Ovary (tissue), 3 donors: ENCODE data around the gene POM121L2.

Experiments used
- CTCF ChIP-seq, 3 donors: fragments of 450-650 bp in 2 of 3; fragments of 200-600 bp in 1 of 3; IDR thresholded peaks; one replicate each; pipeline versions ENCODE4 v1.5.1 to v1.8.0; 2016 to 2022; ENCODE audit warnings: antibody characterized with exemption in 3 of 3, mild to moderate bottlenecking in 1 of 3
- EP300 ChIP-seq: sonication (generic); formaldehyde crosslinking; IDR thresholded peaks from one replicate; pipeline ENCODE4 v1.6.1; 2017; ENCODE audit warnings: antibody characterized with exemption
- POLR2A ChIP-seq: fragments of 450-650 bp; IDR thresholded peaks from one replicate; pipeline ENCODE4 v1.6.1; 2017; ENCODE audit warnings: antibody characterized with exemption, mild to moderate bottlenecking, moderate library complexity
- donor health status: DM: no; HTN: no; CAD: no.

- TF ChIP-seq CTCF (IDR thresholded peaks at IDR 0.05) (no peak), POLR2A (no peak), EP300 (no peak)
Observed at GRCh38 chr6:27280064-27280539, 32.0 kb downstream of the POM121L2 start.
